GM19099 (cell line): ENCODE measurements around the gene CDC45.

ENCODE experiments used
- POLR2A ChIP-seq: IDR thresholded peaks from 3 replicates; pipeline ENCODE4 v1.6.1; 2011; ENCODE audit warnings: low read depth; ENCODE audit not compliant: insufficient read length; ENCODE audit errors: extremely low read depth

The CDC45 gene

DNA sequence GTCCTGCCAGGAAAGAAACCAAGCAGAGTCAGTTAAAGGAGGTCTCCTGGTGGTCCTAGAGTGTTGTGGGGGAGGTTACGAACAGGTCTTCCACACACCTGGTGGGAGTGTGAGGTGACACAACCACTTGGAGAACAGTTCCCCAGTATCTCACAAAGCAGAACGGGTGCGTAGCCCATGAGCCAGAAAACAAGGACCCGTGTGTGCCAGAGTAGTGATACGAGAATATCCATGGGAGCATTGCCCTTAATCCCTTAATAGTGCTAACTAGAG lies 66.2 kb downstream of the CDC45 start:
- TF ChIP-seq POLR2A, result no peak

DNA sequence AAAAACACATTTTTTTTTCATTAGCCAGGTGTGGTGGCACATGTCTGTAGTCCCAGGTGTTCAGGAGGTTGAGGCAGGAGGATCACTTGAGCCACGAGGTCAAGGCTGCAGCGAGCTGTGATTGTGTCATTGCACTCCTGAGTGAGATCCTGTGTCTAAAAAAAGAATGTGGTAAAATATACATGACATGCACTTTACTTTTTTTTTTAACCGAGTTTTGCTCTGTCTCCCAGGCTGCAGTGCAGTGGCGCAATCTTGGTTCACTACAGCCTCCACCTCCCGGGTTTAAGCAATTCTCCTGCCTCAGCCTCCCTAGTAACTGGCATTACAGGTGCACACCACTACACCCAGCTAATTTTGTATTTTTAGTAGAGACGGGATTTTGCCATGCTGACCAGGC lies 67.0 kb downstream of the CDC45 start:
- no peak for TF ChIP-seq POLR2A

DNA sequence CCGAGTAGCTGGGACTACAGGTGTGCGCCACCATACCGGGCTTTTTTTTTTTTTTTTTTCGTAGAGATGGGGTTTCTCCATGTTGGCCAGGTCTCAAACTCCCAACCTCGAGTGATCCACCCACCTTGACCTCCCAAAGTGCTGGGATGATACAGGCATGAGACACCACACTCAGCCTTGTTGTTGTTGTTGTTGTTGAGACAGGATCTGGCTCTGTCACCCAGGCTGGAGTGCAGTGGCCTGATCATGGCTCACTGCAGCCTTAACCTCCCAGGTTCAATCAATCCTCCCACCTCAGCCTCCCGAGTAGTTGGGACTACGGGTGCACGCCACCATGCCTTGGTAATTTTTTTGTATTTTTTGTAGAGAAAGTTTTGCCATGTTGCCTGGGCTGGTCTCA lies 67.9 kb downstream of the CDC45 start:
- no peak for TF ChIP-seq POLR2A

DNA sequence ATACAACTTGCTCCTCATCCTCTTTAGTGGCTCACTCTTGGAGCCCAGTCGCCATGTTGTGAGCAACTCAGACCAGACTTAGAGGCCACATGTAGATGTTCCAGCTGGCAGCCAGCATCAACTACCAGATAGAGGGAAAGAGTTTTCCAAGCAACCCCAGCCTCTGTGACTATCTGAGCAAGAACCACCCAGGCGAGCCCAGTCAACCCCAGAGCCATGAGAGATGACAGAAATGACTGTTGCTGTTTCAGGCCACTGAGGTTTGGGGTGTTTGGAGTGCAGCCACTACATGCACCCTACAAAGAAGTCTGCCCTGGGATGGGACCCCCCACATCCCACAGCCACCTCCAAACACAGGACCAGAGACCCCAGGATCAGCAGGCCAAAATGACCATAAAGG lies 69.2 kb downstream of the CDC45 start:
- no peak for TF ChIP-seq POLR2A

DNA sequence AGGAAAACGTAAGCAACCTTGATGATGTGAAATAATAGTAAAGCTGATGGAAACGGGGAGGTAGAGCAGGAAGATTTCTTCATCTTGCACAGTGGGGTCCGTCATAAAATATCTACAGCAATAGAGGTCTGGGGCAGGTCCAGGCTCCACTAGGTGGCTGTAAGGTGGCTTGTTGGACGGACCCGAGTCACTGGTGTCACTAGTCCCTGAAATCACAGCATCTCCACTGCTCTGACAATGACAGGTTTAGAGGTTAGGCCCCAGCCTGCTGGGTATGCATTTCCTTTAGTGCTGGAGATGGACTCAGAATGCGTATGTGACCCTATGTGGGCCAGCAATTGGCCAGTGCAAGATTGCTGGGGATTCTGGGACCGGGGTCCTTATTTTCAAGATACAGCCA lies 69.7 kb downstream of the CDC45 start:
- TF ChIP-seq POLR2A, result no peak

DNA sequence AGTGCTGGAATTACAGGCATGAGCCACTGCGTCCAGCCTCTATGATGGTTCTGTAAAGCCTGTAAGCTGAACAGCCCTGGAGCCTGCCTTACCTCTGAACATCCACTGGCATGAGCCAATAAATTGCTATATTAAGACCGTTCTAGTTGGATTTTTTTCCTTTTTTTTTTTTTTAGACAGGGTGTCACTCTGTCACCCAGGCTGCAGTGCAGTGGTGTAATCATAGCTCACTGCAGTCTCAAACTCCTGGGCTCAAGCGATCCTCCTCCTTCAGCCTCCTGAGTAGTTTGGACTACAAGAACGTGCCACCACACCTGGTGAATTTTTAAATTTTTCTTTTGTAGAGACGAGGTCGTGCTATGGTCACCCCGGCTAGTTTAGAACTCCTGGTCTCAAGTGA lies 70.7 kb downstream of the CDC45 start:
- no peak for TF ChIP-seq POLR2A

DNA sequence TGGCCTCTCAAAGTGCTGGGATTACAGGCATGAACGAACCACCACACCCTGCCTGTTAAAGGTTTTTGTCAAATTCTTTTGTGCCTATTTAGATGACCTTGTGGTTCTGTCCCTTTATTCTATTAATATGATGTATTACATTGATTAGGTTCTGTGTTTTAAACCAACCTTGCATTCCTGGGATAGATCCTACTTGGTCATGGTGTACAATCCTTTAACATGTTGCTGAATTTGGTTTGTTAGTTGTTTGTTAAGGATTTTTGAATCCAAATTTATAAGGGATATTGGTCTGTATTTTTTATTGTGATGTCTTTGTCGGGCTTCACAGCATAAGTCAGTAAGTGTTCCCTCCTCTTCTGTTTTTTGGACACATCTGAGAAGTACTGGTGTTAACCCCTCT lies 73.5 kb downstream of the CDC45 start:
- TF ChIP-seq POLR2A, result no peak

DNA sequence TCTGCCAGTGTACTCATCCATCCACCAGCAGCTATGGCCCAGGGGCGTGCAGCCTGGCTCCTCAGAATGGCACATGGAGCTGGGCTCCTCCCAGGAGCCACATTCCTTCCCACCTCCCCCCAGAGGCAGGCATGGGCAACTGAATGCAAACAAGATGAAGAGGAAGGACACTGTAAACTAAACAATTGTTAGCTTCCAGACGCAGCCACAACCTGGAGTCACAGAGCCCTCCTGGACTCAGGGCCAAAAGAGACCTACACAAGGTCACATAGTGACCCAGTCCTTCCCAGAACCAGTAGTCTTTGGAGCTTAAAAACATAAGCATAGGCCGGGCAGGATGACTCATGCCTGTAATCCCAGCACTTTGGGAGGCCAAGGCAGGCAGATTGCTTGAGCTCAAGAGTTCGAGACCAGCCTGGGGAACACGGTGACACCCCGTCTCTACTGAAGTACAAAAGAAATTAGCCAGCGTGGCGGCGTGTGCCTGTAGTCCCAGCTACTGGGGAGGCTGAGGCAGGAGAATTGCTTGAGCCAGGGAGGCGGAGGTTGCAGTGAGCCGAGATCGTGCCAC lies 75.2 kb downstream of the CDC45 start:
- no peak for TF ChIP-seq POLR2A

DNA sequence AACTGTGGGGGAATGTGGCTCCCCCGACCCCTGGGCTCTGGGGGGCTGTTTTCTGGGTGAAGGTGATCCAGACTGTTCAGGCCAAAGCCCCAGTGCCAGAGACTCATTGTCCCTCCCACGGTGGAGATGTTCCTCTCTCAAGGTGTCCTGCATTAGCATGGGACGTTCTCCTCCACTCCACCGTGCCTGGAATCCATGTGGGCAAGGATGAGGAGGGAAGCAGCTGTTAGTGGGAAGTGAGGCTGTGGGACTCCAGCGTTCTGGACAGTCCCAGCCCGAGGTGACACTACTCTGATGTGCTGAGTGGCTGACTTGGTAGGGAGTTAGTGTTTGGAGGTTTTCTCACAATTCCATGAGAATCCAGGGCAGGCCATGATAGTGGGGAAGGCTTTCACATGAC lies 75.9 kb downstream of the CDC45 start:
- TF ChIP-seq POLR2A, result no peak

DNA sequence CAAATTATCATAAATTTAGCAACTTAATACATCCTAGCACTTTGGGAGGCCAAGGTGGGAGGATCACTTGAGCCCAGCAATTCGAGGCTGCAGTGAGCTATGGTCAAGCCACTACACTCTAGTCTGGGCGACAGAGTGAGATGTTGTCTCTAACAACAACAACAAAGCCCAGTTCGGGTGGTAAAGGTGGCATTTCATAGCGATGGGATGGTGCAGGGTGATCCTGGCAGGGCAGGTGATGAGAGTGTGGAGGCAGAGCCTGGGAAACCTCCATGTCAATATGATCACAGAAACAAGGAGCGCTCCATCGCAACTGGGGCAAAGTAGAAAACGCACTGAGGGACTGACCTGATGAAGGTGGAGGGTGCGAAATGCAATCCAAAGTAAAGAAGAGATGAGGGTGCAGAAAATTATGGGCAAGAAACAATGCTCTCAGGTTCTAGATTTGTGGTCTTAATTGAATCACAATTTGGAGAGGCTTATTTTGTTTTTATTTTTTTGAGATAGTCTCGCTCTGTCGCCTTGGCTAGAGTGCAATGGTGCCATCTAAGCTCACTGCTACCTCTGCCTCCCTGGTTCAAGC lies 77.3 kb downstream of the CDC45 start:
- TF ChIP-seq POLR2A, result no peak

DNA sequence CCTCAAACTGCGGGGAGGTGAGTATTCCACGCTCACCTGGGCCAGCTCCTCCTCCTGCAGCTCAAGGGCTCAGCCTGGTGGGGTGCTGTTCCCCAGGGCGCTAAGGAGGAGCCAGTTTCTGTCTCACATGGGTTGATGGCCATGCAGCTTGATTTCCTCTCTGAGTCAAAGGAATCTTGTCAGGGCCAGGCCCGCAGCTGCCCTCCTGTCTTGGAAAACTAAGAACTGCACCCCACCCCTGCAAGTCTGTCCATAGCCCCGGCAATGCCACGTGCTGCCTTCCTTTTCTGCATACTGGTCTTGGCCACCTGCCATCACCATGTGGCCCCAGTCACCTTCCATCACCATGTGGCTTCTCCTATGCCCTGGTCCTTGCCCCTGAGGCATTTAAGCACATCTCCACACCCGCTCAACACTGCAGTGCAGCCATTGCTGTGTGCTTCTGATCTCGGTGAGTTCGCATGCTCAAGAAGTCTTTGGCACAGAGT lies 79.6 kb downstream of the CDC45 start:
- no peak for TF ChIP-seq POLR2A

DNA sequence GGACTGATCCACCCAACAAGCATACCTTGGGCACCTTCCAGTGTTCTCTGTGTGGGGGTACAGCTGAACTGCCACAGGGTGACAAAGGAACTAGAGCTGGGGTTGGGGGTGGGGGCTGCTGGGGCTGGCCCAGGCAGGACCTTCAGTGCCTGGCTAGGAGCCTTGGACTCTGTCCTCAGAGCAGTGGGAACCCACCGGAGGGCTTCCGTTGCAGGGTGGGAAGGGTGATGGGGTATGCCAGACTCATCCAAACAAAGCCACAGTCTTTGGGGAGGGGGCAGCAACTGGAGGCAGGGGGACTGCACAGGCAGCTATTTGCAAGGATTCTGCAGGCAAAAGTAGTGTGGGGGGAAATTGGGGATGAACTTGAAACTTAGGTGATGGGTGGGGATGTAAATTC lies 80.2 kb downstream of the CDC45 start:
- no peak for TF ChIP-seq POLR2A

DNA sequence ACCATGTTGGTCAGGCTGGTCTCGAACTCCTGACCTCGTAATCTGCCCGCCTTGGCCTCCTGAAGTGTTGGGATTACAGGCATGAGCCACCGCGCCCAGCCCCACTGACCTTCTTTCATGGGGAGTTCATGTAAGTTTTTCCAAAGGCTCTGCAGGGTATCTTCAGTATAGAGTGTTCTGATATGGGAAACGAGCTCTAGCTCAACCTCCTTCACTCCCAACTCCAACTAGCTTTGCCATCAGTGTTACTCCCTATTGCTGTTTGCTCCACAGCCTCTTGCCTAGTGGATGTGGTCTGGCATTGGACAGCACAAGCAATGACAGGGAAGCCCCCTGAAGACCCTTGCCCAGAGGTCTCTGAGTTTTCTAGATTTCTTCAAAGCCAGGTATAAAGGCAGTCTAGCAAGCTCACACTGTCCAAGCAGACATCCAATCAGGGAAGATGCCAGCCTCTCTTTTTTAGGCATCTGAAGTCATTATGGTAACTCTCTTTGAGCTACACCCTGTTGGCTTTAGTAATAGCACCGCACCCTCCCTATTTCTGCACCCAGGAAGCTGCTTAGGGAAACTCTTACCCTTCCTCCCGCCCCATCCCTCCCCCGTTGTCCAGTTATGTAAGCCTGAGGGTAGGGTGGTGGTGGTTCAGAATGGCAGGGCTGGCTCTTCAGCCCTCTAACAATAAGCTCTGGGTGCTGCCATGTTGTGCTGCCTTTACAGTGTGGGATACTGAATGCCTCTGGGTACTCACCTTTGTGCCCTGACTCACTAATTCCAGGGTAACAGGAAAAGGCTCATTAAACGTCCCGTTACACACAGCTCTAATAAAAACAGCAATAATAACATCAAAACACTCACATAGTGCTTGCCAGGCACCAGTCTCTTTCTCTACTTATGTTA lies 85.9 kb downstream of the CDC45 start:
- no peak for TF ChIP-seq POLR2A

DNA sequence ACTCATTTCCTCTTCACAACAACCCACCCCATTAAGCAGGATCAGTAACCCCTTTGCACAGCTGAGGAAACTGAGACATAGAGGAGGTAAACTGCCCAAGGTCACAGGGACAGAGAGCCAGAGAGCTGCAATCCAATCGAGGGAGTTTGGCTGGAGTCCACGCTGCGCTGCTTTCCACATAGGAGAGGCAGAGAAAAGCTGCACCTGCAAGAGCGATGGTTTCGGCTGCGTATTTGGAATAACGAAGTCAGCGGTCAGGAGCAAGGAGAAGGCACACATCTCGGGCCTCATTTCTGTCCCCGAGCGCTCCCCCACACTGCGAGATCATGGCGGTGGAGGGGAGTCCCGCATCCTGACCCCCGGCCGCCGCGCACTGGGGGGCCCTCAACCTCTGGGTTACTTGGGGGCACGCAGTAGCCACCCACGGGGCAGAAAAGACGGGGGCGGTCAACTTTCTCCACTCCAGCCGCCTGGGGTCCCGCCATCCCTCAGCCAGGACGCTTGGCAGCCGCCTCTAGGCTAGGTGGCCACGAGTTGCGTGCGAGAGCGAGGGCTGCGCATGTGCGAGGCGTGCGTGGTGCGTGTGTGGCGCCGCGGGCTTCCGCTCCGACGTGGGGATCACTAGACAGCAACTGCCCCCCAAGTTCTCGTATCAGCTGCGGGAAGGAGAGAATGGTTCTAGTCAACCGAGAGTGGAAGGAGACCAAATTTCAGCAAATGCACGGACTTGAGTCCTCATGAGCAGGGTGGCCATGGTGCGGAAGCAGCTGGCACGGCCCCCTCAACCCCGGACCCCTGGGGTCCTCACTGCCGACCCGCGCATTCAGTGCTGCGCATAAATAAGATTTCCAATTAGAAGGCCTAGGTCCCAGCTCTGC lies 86.8 kb downstream of the CDC45 start:
- TF ChIP-seq POLR2A, result no peak
